ENCODE results near the gene MLH1.

DNA sequence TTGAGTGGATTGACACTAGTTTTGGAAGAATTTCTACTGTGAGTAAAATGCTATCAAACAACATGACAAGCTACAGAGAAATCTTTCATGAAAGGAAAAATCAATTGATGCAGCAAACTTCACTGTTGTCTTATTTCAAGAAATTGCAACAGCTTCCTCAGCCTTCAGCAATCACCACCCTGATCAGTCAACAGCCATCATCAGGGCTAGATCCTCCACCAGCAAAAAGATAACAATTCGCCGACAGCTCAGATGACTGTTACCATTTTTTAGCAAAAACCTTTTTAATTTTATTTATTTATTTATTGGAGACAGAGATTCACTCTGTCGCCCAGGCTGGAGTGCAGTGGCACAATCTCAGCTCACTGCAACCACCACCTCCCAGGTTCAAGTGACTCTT, 44.0 kb downstream of the MLH1 start:
- TF ChIP-seq EZH2 (IDR thresholded peaks at IDR 0.05; ENCODE audit: insufficient read depth, poor library complexity, severe bottlenecking) (no peak), EZH2phosphoT487 (IDR thresholded peaks at IDR 0.05; ENCODE audit: insufficient read depth, low read depth) (no peak)

All from GM23248 (cell line).